ENCODE data around the gene AHI1.

Gene AHI1

DNA sequence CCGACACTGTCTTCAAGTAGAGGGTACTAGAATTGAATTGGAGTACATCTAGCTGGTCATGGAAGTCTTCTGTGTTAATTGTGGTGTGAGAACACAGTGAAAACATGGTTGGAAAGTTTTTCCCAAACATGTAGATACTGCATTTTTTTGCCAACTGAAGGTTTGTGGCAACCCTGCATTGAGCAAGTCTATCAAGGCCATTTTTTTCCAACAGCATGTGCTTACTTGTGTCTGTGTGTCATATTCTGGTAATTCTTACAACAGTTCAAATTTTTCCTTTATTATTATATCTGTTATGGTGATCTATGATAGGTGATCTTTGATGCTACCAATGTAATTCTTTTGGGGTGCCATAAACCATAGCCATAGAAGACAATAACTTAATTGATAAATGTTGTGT lies 169.4 kb downstream of the AHI1 start:
- no peak overlapping the region for H3K27ac ChIP-seq
- no peak for TF ChIP-seq ZFX (IDR thresholded peaks at IDR 0.05; ENCODE audit: borderline replicate concordance)
- TF ChIP-seq, protein P1, sequence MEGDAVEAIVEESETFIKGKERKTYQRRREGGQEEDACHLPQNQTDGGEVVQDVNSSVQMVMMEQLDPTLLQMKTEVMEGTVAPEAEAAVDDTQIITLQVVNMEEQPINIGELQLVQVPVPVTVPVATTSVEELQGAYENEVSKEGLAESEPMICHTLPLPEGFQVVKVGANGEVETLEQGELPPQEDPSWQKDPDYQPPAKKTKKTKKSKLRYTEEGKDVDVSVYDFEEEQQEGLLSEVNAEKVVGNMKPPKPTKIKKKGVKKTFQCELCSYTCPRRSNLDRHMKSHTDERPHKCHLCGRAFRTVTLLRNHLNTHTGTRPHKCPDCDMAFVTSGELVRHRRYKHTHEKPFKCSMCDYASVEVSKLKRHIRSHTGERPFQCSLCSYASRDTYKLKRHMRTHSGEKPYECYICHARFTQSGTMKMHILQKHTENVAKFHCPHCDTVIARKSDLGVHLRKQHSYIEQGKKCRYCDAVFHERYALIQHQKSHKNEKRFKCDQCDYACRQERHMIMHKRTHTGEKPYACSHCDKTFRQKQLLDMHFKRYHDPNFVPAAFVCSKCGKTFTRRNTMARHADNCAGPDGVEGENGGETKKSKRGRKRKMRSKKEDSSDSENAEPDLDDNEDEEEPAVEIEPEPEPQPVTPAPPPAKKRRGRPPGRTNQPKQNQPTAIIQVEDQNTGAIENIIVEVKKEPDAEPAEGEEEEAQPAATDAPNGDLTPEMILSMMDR (IDR thresholded peaks at IDR 0.05), result no peak

GRCh38 chr6:135325624-135326424 lies 171.7 kb downstream of the AHI1 start:
- TF ChIP-seq ZFX (IDR thresholded peaks at IDR 0.05; ENCODE audit: borderline replicate concordance), result no peak
- TF ChIP-seq, protein P1 (IDR thresholded peaks at IDR 0.05), result no peak
- H3K27ac ChIP-seq, result no peak overlapping the region

- H3K27ac ChIP-seq, result no peak overlapping the region
- TF ChIP-seq, protein P1 (IDR thresholded peaks at IDR 0.05), result no peak
- no peak for TF ChIP-seq ZFX (IDR thresholded peaks at IDR 0.05; ENCODE audit: borderline replicate concordance)
These were observed 173.0 kb downstream of the AHI1 start for GRCh38 chr6:135324531-135324930.

GRCh38 chr6:135323979-135324378 lies 173.6 kb downstream of the AHI1 start:
- TF ChIP-seq ZFX (IDR thresholded peaks at IDR 0.05; ENCODE audit: borderline replicate concordance), result no peak
- H3K27ac ChIP-seq, result no peak overlapping the region

GRCh38 chr6:135323202-135323668 lies 174.3 kb downstream of the AHI1 start:
- no peak for TF ChIP-seq ZFX (IDR thresholded peaks at IDR 0.05; ENCODE audit: borderline replicate concordance)
- TF ChIP-seq, protein P1 (IDR thresholded peaks at IDR 0.05), result no peak
- H3K27ac ChIP-seq, result no peak overlapping the region

GRCh38 chr6:135322427-135323201 lies 174.9 kb downstream of the AHI1 start:
- TF ChIP-seq, protein P1 (IDR thresholded peaks at IDR 0.05), result no peak
- no peak for TF ChIP-seq ZFX (IDR thresholded peaks at IDR 0.05; ENCODE audit: borderline replicate concordance)
- H3K27ac ChIP-seq, result no peak overlapping the region

DNA sequence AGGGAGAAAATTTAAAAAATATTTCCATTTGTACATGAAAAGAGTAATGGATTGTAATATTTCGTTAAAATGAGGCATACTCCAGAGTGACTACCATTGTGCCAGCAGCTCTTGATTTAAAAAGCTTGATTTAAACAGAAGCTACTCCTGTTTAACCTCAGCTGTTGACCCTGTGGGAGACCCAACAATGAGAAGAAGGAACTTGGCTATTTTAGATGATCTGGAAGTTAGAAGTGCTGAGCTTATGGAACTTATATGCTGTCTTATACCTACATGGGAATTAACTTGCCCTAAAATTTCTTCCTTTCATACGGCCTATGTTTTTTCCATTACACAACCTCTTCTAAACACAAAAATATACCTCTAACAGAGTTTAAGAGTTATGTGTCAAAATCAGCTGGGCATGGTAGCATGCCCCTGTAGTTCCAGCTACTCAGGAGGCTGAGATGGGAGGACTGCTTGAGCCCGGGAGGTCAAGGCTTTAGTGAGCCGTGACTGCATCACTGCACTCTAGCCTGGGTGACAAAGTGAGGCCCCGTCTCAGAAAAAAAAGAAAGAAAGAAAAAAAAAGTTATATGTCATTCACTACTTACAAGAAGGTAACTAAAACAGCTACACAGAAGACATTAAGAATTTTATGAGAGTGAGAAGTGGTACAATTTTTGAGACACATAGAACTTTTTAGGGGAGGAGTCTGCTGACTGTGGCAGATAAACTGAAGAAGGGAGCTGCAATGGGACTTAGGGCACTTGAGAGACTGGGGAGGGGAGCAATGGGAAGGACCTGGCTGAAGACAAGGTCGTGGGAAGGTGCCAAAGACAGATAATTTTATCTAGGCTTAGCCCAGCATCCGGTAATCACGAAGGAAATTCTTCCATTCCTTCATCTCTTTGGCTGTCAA lies 176.6 kb downstream of the AHI1 start:
- TF ChIP-seq ZFX (IDR thresholded peaks at IDR 0.05; ENCODE audit: borderline replicate concordance), result no peak
- TF ChIP-seq, protein P1 (IDR thresholded peaks at IDR 0.05), result no peak
- no peak overlapping the region for H3K27ac ChIP-seq
